Neural crest cell (in vitro differentiated cells): ENCODE measurements around the gene PDHX. TPM values are rescaled to one million over a fixed set of nuclear protein-coding genes. Genes with fewer than 3 reads are reported as not detected.

Source experiments
- DNase-seq: peaks from one replicate; pipeline ENCODE4 v3.0.0; 2021; ENCODE audit warnings: low read depth, mixed read lengths, low spot score
- H3K27ac Mint-ChIP-seq: one replicate; pipeline ENCODE4 v1.8.0; 2021; ENCODE audit warnings: mild to moderate bottlenecking, mixed read lengths; ENCODE audit not compliant: unreplicated experiment
- H3K27me3 Mint-ChIP-seq: 2 replicates; pipeline ENCODE4 v1.8.0; 2021; ENCODE audit warnings: low read depth, mild to moderate bottlenecking, mixed read lengths
- H3K36me3 Mint-ChIP-seq: 2 replicates; pipeline ENCODE4 v1.8.0; 2021; ENCODE audit warnings: low read depth, mild to moderate bottlenecking, mixed read lengths
- H3K4me1 Mint-ChIP-seq: 2 replicates; pipeline ENCODE4 v1.8.0; 2021; ENCODE audit warnings: mixed read lengths
- H3K4me3 Mint-ChIP-seq: one replicate; pipeline ENCODE4 v1.8.0; 2021; ENCODE audit warnings: mild to moderate bottlenecking, mixed read lengths
- H3K9me3 Mint-ChIP-seq: 2 replicates; pipeline ENCODE4 v1.8.0; 2021; ENCODE audit warnings: mixed read lengths
- total RNA-seq: library from RNA; stranded (reverse); gene quantifications from 2 replicates; pipeline ENCODE4 v1.2.1, GENCODE V29; 2021
- TF ChIP-seq, protein P1 (sequence below): fragments of 200-600 bp; sonication (generic); conservative IDR thresholded peaks from 2 replicates; pipeline ENCODE4 v1.5.0; 2021; ENCODE audit warnings: antibody characterized with exemption, mild to moderate bottlenecking

The PDHX gene
- total RNA-seq, 1 donor from 2014 or later, result 38.6 TPM

- Mint-ChIP-seq H3K4me3 (no peak overlapping the region), H3K27me3 (no peaks in the 10 kb centered on the region), H3K36me3 (no peaks in the 10 kb centered on the region), H3K4me1 (peaks cover 21% of the 10 kb centered on the region), H3K27ac (no peak overlapping the region), H3K9me3 (no peaks in the 10 kb centered on the region)
- TF ChIP-seq, protein P1, sequence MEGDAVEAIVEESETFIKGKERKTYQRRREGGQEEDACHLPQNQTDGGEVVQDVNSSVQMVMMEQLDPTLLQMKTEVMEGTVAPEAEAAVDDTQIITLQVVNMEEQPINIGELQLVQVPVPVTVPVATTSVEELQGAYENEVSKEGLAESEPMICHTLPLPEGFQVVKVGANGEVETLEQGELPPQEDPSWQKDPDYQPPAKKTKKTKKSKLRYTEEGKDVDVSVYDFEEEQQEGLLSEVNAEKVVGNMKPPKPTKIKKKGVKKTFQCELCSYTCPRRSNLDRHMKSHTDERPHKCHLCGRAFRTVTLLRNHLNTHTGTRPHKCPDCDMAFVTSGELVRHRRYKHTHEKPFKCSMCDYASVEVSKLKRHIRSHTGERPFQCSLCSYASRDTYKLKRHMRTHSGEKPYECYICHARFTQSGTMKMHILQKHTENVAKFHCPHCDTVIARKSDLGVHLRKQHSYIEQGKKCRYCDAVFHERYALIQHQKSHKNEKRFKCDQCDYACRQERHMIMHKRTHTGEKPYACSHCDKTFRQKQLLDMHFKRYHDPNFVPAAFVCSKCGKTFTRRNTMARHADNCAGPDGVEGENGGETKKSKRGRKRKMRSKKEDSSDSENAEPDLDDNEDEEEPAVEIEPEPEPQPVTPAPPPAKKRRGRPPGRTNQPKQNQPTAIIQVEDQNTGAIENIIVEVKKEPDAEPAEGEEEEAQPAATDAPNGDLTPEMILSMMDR, result no peak
- DNase-seq, result no peak
Measured at GRCh38 chr11:34921156-34921555, 4.7 kb downstream of the PDHX start.

- H3K4me3 Mint-ChIP-seq, result no peak overlapping the region
- H3K4me1 Mint-ChIP-seq, result peaks cover 17% of the 10 kb centered on the region
Measured at GRCh38 chr11:34924714-34925113, 8.3 kb downstream of the PDHX start.

DNA sequence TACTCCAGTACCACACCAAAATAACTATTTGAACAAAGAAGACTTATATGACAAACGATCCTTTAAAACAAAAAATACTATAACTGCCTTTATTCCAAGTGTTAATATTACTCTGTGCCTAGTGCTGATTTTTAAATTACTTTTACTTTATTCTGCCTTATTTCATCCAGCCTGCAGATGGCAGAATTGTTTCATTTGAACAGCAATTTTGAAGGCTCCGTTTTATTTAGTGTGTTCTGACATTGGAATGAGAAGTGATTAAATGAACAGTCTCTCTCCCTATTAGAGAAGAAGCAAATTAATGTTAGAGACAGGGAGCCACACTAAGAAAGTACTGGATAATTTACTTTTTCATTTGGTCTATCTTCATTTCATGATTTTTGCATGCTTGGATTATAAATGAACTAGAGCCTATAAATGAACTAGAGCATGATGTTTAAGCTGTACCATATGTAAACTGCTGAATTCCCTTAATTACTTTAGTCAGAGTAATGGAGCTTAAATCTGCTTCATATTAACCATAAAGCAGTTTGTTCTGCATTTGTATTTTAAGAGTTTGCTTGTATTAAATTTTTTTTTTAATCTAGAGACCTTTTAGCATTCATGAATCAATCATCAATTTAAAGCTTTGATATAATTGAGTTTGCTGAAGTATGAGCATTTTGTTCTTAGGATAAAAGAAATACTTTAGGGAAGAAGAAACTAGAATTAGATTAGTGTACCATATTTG is 9.8 kb downstream of the PDHX start:
- H3K27me3 Mint-ChIP-seq, result no peaks in the 10 kb centered on the region
- TF ChIP-seq, protein P1, result peak; percentile 90
- no peak for DNase-seq

More at GRCh38 chr11:34924714-34925113, 8.3 kb downstream of the PDHX start:
- H3K9me3 Mint-ChIP-seq, result no peaks in the 10 kb centered on the region
- no peak for DNase-seq
- TF ChIP-seq, protein P1, result no peak
- no peaks in the 10 kb centered on the region for H3K27me3 Mint-ChIP-seq
- H3K27ac Mint-ChIP-seq, result no peak overlapping the region
- H3K36me3 Mint-ChIP-seq, result peaks cover 2% of the 10 kb centered on the region

DNA sequence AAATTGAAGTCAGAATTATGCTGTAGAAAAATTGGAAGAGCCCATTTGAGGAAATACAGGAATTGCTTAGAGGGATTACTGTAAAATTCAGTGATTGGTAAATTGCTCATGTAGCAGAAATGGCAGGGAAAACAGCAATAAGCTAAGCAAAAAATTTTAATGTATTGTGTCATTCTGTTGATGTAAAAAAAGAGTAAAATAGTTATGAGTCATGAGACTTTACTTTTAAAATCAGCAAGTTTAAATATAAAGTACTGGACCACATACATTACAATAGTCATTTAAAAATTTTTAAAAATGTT is 10.4 kb downstream of the PDHX start:
- H3K27me3 Mint-ChIP-seq, result no peaks in the 10 kb centered on the region
- H3K9me3 Mint-ChIP-seq, result no peaks in the 10 kb centered on the region
- H3K4me1 Mint-ChIP-seq, result peaks cover 25% of the 10 kb centered on the region
- no peak for DNase-seq
- no peak overlapping the region for H3K27ac Mint-ChIP-seq
- peaks cover 7% of the 10 kb centered on the region for H3K36me3 Mint-ChIP-seq
- TF ChIP-seq, protein P1, result no peak
- no peak overlapping the region for H3K4me3 Mint-ChIP-seq

More for the DNA sequence above, 9.8 kb downstream of the PDHX start:
- no peak overlapping the region for H3K4me3 Mint-ChIP-seq
- H3K9me3 Mint-ChIP-seq, result no peaks in the 10 kb centered on the region
- peaks cover 25% of the 10 kb centered on the region for H3K4me1 Mint-ChIP-seq
- peaks cover 7% of the 10 kb centered on the region for H3K36me3 Mint-ChIP-seq
- H3K27ac Mint-ChIP-seq, result no peak overlapping the region

- TF ChIP-seq, protein P1, result no peak
- peaks cover 7% of the 10 kb centered on the region for H3K36me3 Mint-ChIP-seq
- H3K9me3 Mint-ChIP-seq, result no peaks in the 10 kb centered on the region
- peaks cover 25% of the 10 kb centered on the region for H3K4me1 Mint-ChIP-seq
- no peak overlapping the region for H3K27ac Mint-ChIP-seq
- no peak overlapping the region for H3K4me3 Mint-ChIP-seq
- H3K27me3 Mint-ChIP-seq, result no peaks in the 10 kb centered on the region
- DNase-seq, result no peak
Measured at GRCh38 chr11:34928268-34928959, 12.0 kb downstream of the PDHX start.
